ENCODE data around the gene TRMT112.
A peak's percentile ranks its signal among the peaks of the same experiment; 100 is the strongest.
"Not testable (repeated sequence)": the region's sequence is repeated elsewhere in the genome, so short reads cannot be mapped to it uniquely, and the experiment has no call there.

Gene TRMT112

GRCh38 chr11:64334764-64335735, 17.7 kb upstream of the TRMT112 start:
- no peak for DNase-seq
- intact Hi-C loops (cut with DNase I): no loop called here

- DNase-seq: no peak
- intact Hi-C loops (cut with DNase I): no loop called here
Observed at GRCh38 chr11:64333556-64333955, 16.2 kb upstream of the TRMT112 start.

- DNase-seq: peak in 3 of 10 donors; percentile 18 to 48 (median 32)
- intact Hi-C loops (cut with DNase I): no loop called here
Observed at GRCh38 chr11:64331569-64332371, 14.4 kb upstream of the TRMT112 start.

GRCh38 chr11:64330888-64331287, 13.5 kb upstream of the TRMT112 start:
- no peak for DNase-seq
- intact Hi-C loops (cut with DNase I): no loop called here

- intact Hi-C loops (cut with DNase I): no loop called here
- DNase-seq: no peak
Observed at GRCh38 chr11:64327993-64328392, 10.6 kb upstream of the TRMT112 start.

- intact Hi-C loops (cut with DNase I): no loop called here
- no peak for DNase-seq
Observed at GRCh38 chr11:64327375-64327774, 10.0 kb upstream of the TRMT112 start.

GRCh38 chr11:64324692-64325469, 7.5 kb upstream of the TRMT112 start:
- intact Hi-C loops (cut with DNase I): no loop called here
- DNase-seq: no peak

- intact Hi-C loops (cut with DNase I); DNase-seq: not testable (repeated sequence)
Observed at GRCh38 chr11:64323984-64324383, 6.6 kb upstream of the TRMT112 start.

- no peak for DNase-seq
Observed at GRCh38 chr11:64323373-64323772, 6.0 kb upstream of the TRMT112 start.

GRCh38 chr11:64322925-64323260, 5.5 kb upstream of the TRMT112 start:
- intact Hi-C loops (cut with DNase I): no loop called here
- DNase-seq: no peak

More at GRCh38 chr11:64323373-64323772, 6.0 kb upstream of the TRMT112 start:
- intact Hi-C loops (cut with DNase I): no loop called here

- intact Hi-C loops (cut with DNase I): no loop called here
- DNase-seq: no peak
Observed at GRCh38 chr11:64321533-64321932, 4.2 kb upstream of the TRMT112 start.

- DNase-seq: no peak
- intact Hi-C loops (cut with DNase I): no loop called here
Observed at GRCh38 chr11:64321026-64321425, 3.7 kb upstream of the TRMT112 start.

GRCh38 chr11:64320556-64320955, 3.2 kb upstream of the TRMT112 start:
- intact Hi-C loops (cut with DNase I): no loop called here
- no peak for DNase-seq

- DNase-seq: no peak
- intact Hi-C loops (cut with DNase I): loop anchor here (5.0 kb wide), 1 partner anchor 38 kb away; the partner anchor contains the start of gene RPS6KA4
Observed at GRCh38 chr11:64318766-64319761, 1.7 kb upstream of the TRMT112 start.

GRCh38 chr11:64317961-64318765, 804 bp upstream of the TRMT112 start, which contains the start of gene PRDX5:
PRDX5 (plus strand) TSS chr11:64318121; CDS start chr11:64318216, 95 bp downstream.
- intact Hi-C loops (cut with DNase I): loop anchor here (5.0 kb wide), 1 partner anchor 39 kb away; the partner anchor contains the start of gene RPS6KA4
- peak; percentile 94 to 100 (median 96) for DNase-seq

- intact Hi-C loops (cut with DNase I): loop anchor here (5.0 kb wide), 1 partner anchor 41 kb away; the partner anchor contains the start of gene RPS6KA4
- DNase-seq: peak in 1 of 10 donors; percentile 72
Observed at GRCh38 chr11:64316672-64317324, 561 bp downstream of the TRMT112 start.

- DNase-seq: not testable (repeated sequence)
- intact Hi-C loops (cut with DNase I): loop anchor here (5.0 kb wide), 1 partner anchor 41 kb away; the partner anchor contains the start of gene RPS6KA4
Observed at GRCh38 chr11:64315667-64316526, 1.5 kb downstream of the TRMT112 start.
